Prostate gland (tissue), 2 donors: ENCODE data around the gene LIMS2.

Source experiments
- POLR2A ChIP-seq: fragments of 450-650 bp; IDR thresholded peaks from one replicate; pipeline ENCODE4 v1.6.1; 2016; ENCODE audit warnings: antibody characterized with exemption, mild to moderate bottlenecking
- POLR2AphosphoS5 ChIP-seq: sonication (generic); formaldehyde crosslinking; IDR thresholded peaks from one replicate; pipeline ENCODE4 v1.6.1; 2017; ENCODE audit warnings: antibody characterized with exemption
- TF ChIP-seq, protein P1 (sequence below), 4 experiments: fragments of 200-600 bp in 2 of 4; fragments of 450-650 bp in 2 of 4; sonication (generic) in 2 of 4; IDR thresholded peaks; 1 replicate in 3 of 4; 2 replicates in 1 of 4; pipeline ENCODE4 v1.5.1; 2016 to 2019; ENCODE audit warnings: antibody characterized with exemption in 4 of 4, mild to moderate bottlenecking in 2 of 4, moderate library complexity in 2 of 4

- no peak for TF ChIP-seq POLR2A
- TF ChIP-seq, protein P1, sequence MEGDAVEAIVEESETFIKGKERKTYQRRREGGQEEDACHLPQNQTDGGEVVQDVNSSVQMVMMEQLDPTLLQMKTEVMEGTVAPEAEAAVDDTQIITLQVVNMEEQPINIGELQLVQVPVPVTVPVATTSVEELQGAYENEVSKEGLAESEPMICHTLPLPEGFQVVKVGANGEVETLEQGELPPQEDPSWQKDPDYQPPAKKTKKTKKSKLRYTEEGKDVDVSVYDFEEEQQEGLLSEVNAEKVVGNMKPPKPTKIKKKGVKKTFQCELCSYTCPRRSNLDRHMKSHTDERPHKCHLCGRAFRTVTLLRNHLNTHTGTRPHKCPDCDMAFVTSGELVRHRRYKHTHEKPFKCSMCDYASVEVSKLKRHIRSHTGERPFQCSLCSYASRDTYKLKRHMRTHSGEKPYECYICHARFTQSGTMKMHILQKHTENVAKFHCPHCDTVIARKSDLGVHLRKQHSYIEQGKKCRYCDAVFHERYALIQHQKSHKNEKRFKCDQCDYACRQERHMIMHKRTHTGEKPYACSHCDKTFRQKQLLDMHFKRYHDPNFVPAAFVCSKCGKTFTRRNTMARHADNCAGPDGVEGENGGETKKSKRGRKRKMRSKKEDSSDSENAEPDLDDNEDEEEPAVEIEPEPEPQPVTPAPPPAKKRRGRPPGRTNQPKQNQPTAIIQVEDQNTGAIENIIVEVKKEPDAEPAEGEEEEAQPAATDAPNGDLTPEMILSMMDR (IDR thresholded peaks at IDR 0.05) = no peak
- no peak for TF ChIP-seq POLR2AphosphoS5
Measured at GRCh38 chr2:127651971-127652550, 23.3 kb downstream of the LIMS2 start.
